Trophoblast cell (in vitro differentiated cells and primary cell): ENCODE results near the gene CHST11.

Experiments used
- DNase-seq, 2 donors: peaks; one replicate each; pipeline ENCODE4 v3.0.0-alpha.2; 2016
- H2AFZ ChIP-seq: 2 replicates; pipeline ENCODE4 v1.6.1; 2013; ENCODE audit warnings: low read length, moderate library complexity, mild to moderate bottlenecking; ENCODE audit not compliant: insufficient read depth, poor library complexity
- H2AK5ac ChIP-seq: 2 replicates; pipeline ENCODE4 v1.6.1; 2013; ENCODE audit warnings: mild to moderate bottlenecking, low read length
- H2BK120ac ChIP-seq: 2 replicates; pipeline ENCODE4 v1.6.1; 2013; ENCODE audit warnings: low read length, mild to moderate bottlenecking, moderate library complexity; ENCODE audit not compliant: insufficient read depth, poor library complexity
- H2BK12ac ChIP-seq: 2 replicates; pipeline ENCODE4 v1.6.1; 2013; ENCODE audit warnings: mild to moderate bottlenecking, low read length, moderate library complexity
- H2BK5ac ChIP-seq: 2 replicates; pipeline ENCODE4 v1.6.1; 2013; ENCODE audit warnings: low read length, low read depth, moderate library complexity, mild to moderate bottlenecking; ENCODE audit not compliant: poor library complexity
- H3K14ac ChIP-seq: 2 replicates; pipeline ENCODE4 v1.6.1; 2013; ENCODE audit warnings: mild to moderate bottlenecking, low read length
- H3K18ac ChIP-seq: 2 replicates; pipeline ENCODE4 v1.6.1; 2013; ENCODE audit warnings: mild to moderate bottlenecking, low read length
- H3K23ac ChIP-seq: 2 replicates; pipeline ENCODE4 v1.6.1; 2013; ENCODE audit warnings: low read length
- H3K27ac ChIP-seq: 2 replicates; pipeline ENCODE4 v1.5.1; 2013; ENCODE audit warnings: low read depth, mild to moderate bottlenecking, inconsistent platforms, low read length, moderate library complexity
- H3K27me3 ChIP-seq: 2 replicates; pipeline ENCODE4 v1.6.1; 2013; ENCODE audit warnings: inconsistent platforms, mild to moderate bottlenecking, low read length, moderate library complexity; ENCODE audit not compliant: insufficient read depth
- H3K36me3 ChIP-seq, 2 experiments: 1 replicate in 1 of 2; 2 replicates in 1 of 2; pipeline ENCODE4 v1.6.1; 2013; ENCODE audit warnings: low read length in 2 of 2, mild to moderate bottlenecking in 2 of 2, moderate library complexity in 1 of 2; ENCODE audit not compliant: insufficient read depth in 2 of 2, control insufficient read depth in 1 of 2
- H3K4ac ChIP-seq: 2 replicates; pipeline ENCODE4 v1.6.1; 2013; ENCODE audit warnings: low read depth, mild to moderate bottlenecking, low read length, moderate library complexity
- H3K4me1 ChIP-seq, 2 experiments: 1 replicate in 1 of 2; 2 replicates in 1 of 2; pipeline ENCODE4 v1.6.1; 2013; ENCODE audit warnings: low read length in 2 of 2, mild to moderate bottlenecking in 2 of 2, moderate library complexity in 1 of 2; ENCODE audit not compliant: insufficient read depth in 2 of 2, control insufficient read depth in 1 of 2
- H3K4me2 ChIP-seq: 2 replicates; pipeline ENCODE4 v1.6.1; 2013; ENCODE audit warnings: inconsistent platforms, mild to moderate bottlenecking, low read length, moderate library complexity
- H3K4me3 ChIP-seq: 2 replicates; pipeline ENCODE4 v1.5.1; 2013; ENCODE audit warnings: mild to moderate bottlenecking, low read depth, low read length, inconsistent platforms
- H3K79me1 ChIP-seq: one replicate; pipeline ENCODE4 v1.6.1; 2013; ENCODE audit warnings: low read length
- H3K79me2 ChIP-seq: 2 replicates; pipeline ENCODE4 v1.6.1; 2013; ENCODE audit warnings: low read length, mild to moderate bottlenecking; ENCODE audit not compliant: control insufficient read depth, insufficient read depth, poor library complexity
- H3K9ac ChIP-seq: 2 replicates; pipeline ENCODE4 v1.6.1; 2013; ENCODE audit warnings: mild to moderate bottlenecking, low read length
- H3K9me3 ChIP-seq: 2 replicates; pipeline ENCODE4 v1.6.1; 2013; ENCODE audit warnings: low read depth, mild to moderate bottlenecking, control low read depth, inconsistent platforms, low read length; ENCODE audit not compliant: insufficient read depth
- H4K12ac ChIP-seq: 2 replicates; pipeline ENCODE4 v1.6.1; 2013; ENCODE audit warnings: low read depth, mild to moderate bottlenecking, low read length, moderate library complexity
- H4K8ac ChIP-seq: 2 replicates; pipeline ENCODE4 v1.6.1; 2013; ENCODE audit warnings: low read depth, mild to moderate bottlenecking, low read length, moderate library complexity
- H4K91ac ChIP-seq: one replicate; pipeline ENCODE4 v1.6.1; 2013; ENCODE audit warnings: low read depth, mild to moderate bottlenecking, low read length, moderate library complexity
- WGBS: extraction: QIAGEN DNeasy Blood & Tissue Kit; methylation state at CpG from one replicate; pipeline ENCODE4 v1.1.7; 2013; ENCODE audit warnings: missing lambda C conversion rate; ENCODE audit not compliant: insufficient read length, insufficient coverage; ENCODE audit errors: extremely low coverage; 5-methylcytosine and 5-hydroxymethylcytosine counted together

Gene CHST11

DNA sequence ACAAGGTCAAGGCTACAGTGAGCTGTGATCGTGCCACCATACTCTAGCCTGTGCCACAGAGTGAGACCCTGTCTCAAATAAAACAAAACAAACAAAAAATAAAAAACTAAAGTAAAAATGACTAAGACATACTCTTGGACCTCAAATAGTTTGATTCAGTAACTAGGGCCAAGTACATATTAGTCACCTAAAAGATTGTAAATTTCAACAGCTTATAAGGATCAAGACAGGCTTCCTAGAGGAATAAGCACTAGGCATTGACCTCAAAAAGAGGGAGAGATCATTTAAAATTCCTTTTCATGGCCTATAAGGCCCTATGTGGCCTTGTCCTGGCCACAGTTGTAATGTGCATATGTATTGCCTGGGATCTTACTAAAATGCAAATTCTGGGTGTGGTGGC is 46.0 kb upstream of the CHST11 start:
- Histone ChIP-seq H3K27ac (no peak overlapping the region), H4K12ac (no peak overlapping the region), H3K23ac (no peak overlapping the region), H3K27me3 (no peaks in the 10 kb centered on the region), H2BK120ac (no peak overlapping the region), H3K4ac (no peak overlapping the region), H3K79me1 (peaks cover 5% of the 10 kb centered on the region), H3K9me3 (no peaks in the 10 kb centered on the region), H4K91ac (no peak overlapping the region), H3K14ac (no peak overlapping the region), H2AFZ (no peak overlapping the region), H4K8ac (no peak overlapping the region), H2BK5ac (no peak overlapping the region), H3K18ac (no peak overlapping the region), H3K4me3 (no peak overlapping the region), H2AK5ac (no peak overlapping the region), H3K36me3 (no peaks in the 10 kb centered on the region), H2BK12ac (no peak overlapping the region), H3K4me1 (peaks cover 16 to 28% of the 10 kb centered on the region in 2 experiments), H3K9ac (no peak overlapping the region), H3K4me2 (no peak overlapping the region), H3K79me2 (no peaks in the 10 kb centered on the region)
- WGBS = no CpG with 5 or more reads among the region's 1 CpG
- DNase-seq = no peak

DNA sequence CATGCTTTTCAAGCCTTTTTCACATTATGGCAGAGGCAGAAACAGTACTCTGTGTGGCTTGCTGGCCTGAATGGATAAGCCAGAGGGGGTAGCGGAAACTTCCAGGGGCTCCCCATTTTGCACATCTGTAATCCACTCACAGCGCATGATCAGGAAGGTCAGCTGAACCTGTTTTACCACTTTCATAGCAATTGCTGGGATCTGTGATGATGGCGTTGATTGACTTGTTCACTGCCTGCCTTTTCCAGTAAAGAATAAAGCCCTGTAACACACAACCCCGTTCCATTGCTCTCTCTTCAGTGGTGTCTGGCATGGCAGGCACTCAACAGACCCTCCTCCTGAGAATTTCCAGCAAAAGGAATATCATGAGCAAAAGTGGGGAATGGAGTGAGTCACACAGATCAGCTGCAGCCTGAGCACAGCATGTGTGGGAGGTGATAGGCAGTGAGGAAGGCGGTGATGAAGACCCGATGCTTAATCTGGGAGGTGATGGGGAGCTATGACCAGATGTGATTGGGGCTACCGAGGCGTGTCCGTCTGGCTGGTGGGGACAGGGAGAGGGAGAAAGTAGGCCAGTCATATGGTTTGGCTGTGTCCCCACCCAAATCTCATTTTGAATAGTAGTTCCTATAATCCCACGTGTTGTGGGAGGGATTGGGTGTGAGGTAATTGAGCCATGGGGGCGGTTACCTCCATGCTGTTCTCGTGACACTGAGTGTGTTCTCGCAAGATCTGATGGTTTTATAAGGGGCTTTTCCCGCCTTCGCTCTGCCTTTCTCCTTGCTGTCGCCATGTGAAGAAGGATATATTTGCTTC is 44.7 kb upstream of the CHST11 start:
- no peak overlapping the region for H2AK5ac ChIP-seq
- no peak overlapping the region for H4K91ac ChIP-seq
- no peak overlapping the region for H2BK12ac ChIP-seq
- peaks cover 16 to 28% of the 10 kb centered on the region in 2 experiments for H3K4me1 ChIP-seq
- no peak overlapping the region for H3K4me2 ChIP-seq
- H3K27ac ChIP-seq = no peak overlapping the region
- H2BK5ac ChIP-seq = no peak overlapping the region
- H3K79me1 ChIP-seq = peaks cover 5% of the 10 kb centered on the region
- H3K23ac ChIP-seq = no peak overlapping the region
- no peak overlapping the region for H3K18ac ChIP-seq
- H3K9me3 ChIP-seq = no peaks in the 10 kb centered on the region
- H3K14ac ChIP-seq = no peak overlapping the region
- peak in 1 of 2 donors; percentile 14 for DNase-seq
- no peak overlapping the region for H3K4me3 ChIP-seq
- no peaks in the 10 kb centered on the region for H3K27me3 ChIP-seq
- WGBS = no CpG with 5 or more reads among the region's 16 CpGs
- H4K8ac ChIP-seq = no peak overlapping the region
- no peak overlapping the region for H4K12ac ChIP-seq
- H2AFZ ChIP-seq = no peak overlapping the region
- no peak overlapping the region for H2BK120ac ChIP-seq
- no peaks in the 10 kb centered on the region for H3K36me3 ChIP-seq
- H3K4ac ChIP-seq = no peak overlapping the region
- H3K79me2 ChIP-seq = no peaks in the 10 kb centered on the region
- no peak overlapping the region for H3K9ac ChIP-seq

DNA sequence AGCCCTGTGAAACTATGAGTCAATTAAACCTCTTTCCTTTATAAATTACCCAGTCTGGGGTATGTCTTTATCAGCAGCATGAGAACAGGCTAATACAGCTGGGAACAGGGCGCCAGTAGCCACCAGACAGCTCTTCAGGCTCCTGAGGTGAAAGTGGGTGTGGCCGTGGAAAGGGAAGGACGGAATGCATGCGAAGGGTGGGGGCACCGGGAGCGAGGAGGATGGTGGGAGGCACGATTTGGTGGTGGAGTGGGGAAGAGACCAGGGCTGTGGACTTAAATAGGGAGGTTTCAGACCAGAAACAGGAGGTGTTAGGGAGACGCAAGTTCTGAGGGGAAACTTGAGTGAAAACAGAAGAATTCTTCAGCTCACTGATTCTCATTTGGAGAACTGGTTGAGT is 44.1 kb upstream of the CHST11 start:
- H3K79me1 ChIP-seq = peaks cover 5% of the 10 kb centered on the region
- H3K4ac ChIP-seq = no peak overlapping the region
- no peak overlapping the region for H2BK5ac ChIP-seq
- no peak overlapping the region for H2BK12ac ChIP-seq
- H2AK5ac ChIP-seq = no peak overlapping the region
- no peak overlapping the region for H3K14ac ChIP-seq
- no peak overlapping the region for H3K4me3 ChIP-seq
- no CpG with 5 or more reads among the region's 8 CpGs for WGBS
- H3K9me3 ChIP-seq = no peaks in the 10 kb centered on the region
- no peaks in the 10 kb centered on the region for H3K79me2 ChIP-seq
- no peak overlapping the region for H2AFZ ChIP-seq
- no peak for DNase-seq
- H3K36me3 ChIP-seq = no peaks in the 10 kb centered on the region
- no peak overlapping the region for H4K12ac ChIP-seq
- no peak overlapping the region for H3K4me2 ChIP-seq
- no peak overlapping the region for H2BK120ac ChIP-seq
- no peaks in the 10 kb centered on the region for H3K27me3 ChIP-seq
- H3K9ac ChIP-seq = no peak overlapping the region
- H4K8ac ChIP-seq = no peak overlapping the region
- H3K27ac ChIP-seq = no peak overlapping the region
- H3K18ac ChIP-seq = no peak overlapping the region
- H3K23ac ChIP-seq = no peak overlapping the region
- peaks cover 16 to 28% of the 10 kb centered on the region in 2 experiments for H3K4me1 ChIP-seq
- H4K91ac ChIP-seq = no peak overlapping the region

DNA sequence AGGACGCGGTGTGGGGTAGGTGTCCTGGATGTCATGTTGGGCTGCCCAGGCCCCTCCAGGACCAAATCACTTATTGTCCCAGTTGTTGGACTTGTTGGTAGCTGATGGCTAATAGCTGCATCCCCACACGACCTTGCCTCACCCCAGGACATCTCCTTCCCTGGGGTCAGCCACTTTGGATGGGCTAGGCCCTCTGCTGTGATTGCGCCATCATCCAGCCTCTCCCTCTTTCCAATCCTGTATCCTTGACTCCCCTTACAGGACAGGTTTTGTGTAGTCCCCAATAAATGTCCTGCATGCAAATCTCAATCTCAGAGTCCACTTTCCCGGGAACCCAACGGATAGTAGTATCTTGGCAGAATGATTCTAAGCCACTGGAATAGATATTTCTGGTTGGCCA is 43.4 kb upstream of the CHST11 start:
- peaks cover 12 to 24% of the 10 kb centered on the region in 2 experiments for H3K4me1 ChIP-seq
- H2AK5ac ChIP-seq = peak overlapping the region; percentile 57
- no peak overlapping the region for H3K23ac ChIP-seq
- H2BK12ac ChIP-seq = no peak overlapping the region
- H3K4me2 ChIP-seq = no peak overlapping the region
- H4K8ac ChIP-seq = no peak overlapping the region
- H3K4ac ChIP-seq = no peak overlapping the region
- no peaks in the 10 kb centered on the region for H3K27me3 ChIP-seq
- H4K12ac ChIP-seq = no peak overlapping the region
- no peak overlapping the region for H3K14ac ChIP-seq
- H2BK120ac ChIP-seq = no peak overlapping the region
- no peaks in the 10 kb centered on the region for H3K79me2 ChIP-seq
- no peaks in the 10 kb centered on the region for H3K9me3 ChIP-seq
- no peak overlapping the region for H3K9ac ChIP-seq
- H4K91ac ChIP-seq = no peak overlapping the region
- no peaks in the 10 kb centered on the region for H3K36me3 ChIP-seq
- no CpG with 5 or more reads among the region's 6 CpGs for WGBS
- no peak overlapping the region for H2BK5ac ChIP-seq
- H3K27ac ChIP-seq = no peak overlapping the region
- peaks cover 2% of the 10 kb centered on the region for H3K79me1 ChIP-seq
- no peak for DNase-seq
- H3K18ac ChIP-seq = no peak overlapping the region
- H3K4me3 ChIP-seq = no peak overlapping the region
- no peak overlapping the region for H2AFZ ChIP-seq
